GM12872 (cell line): ENCODE data around the gene DUSP22.

Experiments
- TF ChIP-seq, protein P1 (sequence below): IDR thresholded peaks from 3 replicates; pipeline ENCODE4 v1.5.1; 2011; ENCODE audit warnings: low read depth, mild to moderate bottlenecking, low read length, moderate library complexity; ENCODE audit not compliant: insufficient read depth

Gene DUSP22

DNA sequence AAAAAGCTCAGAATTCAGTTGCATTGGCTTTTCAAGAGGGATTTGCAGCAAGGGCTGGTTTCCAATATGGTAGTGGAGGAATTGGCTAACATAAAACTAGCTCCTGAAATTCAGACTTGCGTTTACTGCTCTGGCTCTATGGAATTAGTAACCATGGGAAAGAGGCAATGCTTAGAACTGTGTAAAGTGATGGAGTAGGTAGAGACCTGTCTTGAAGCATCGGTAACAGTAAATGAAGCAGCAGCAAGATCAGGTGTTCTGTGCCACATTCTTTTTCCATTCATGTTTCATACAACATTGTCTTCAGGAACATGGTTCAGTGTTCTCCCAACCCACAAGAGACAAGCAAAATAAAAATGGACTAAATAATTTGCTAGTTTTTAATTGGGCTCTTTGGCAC is 105.8 kb downstream of the DUSP22 start:
- TF ChIP-seq, protein P1, sequence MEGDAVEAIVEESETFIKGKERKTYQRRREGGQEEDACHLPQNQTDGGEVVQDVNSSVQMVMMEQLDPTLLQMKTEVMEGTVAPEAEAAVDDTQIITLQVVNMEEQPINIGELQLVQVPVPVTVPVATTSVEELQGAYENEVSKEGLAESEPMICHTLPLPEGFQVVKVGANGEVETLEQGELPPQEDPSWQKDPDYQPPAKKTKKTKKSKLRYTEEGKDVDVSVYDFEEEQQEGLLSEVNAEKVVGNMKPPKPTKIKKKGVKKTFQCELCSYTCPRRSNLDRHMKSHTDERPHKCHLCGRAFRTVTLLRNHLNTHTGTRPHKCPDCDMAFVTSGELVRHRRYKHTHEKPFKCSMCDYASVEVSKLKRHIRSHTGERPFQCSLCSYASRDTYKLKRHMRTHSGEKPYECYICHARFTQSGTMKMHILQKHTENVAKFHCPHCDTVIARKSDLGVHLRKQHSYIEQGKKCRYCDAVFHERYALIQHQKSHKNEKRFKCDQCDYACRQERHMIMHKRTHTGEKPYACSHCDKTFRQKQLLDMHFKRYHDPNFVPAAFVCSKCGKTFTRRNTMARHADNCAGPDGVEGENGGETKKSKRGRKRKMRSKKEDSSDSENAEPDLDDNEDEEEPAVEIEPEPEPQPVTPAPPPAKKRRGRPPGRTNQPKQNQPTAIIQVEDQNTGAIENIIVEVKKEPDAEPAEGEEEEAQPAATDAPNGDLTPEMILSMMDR, result no peak

DNA sequence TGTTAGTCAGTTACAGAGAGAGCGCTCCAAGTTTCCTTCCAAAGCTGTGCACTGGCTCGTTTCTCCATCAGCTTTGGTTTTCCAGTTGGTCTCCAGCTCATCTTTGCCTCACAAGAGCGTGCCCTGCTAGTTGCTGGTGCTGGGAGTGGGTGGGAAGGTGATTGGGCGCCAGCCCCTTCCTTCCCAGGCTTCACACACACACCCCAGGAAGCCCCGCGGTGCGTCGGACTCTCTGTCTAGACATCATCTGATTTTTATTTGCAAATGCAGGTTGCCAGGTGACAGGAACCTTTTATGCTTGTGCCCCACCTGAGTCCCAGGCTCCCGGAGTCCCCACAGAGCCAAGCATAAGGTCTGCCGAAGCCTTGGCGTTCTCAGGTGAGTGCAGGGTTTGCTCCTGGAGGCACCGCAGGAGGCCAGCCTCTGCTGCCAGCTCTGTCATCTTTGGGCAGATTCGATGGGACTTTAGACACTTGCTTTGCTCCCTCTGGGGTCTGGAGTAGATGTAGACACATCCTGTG is 106.3 kb downstream of the DUSP22 start:
- TF ChIP-seq, protein P1, result no peak

DNA sequence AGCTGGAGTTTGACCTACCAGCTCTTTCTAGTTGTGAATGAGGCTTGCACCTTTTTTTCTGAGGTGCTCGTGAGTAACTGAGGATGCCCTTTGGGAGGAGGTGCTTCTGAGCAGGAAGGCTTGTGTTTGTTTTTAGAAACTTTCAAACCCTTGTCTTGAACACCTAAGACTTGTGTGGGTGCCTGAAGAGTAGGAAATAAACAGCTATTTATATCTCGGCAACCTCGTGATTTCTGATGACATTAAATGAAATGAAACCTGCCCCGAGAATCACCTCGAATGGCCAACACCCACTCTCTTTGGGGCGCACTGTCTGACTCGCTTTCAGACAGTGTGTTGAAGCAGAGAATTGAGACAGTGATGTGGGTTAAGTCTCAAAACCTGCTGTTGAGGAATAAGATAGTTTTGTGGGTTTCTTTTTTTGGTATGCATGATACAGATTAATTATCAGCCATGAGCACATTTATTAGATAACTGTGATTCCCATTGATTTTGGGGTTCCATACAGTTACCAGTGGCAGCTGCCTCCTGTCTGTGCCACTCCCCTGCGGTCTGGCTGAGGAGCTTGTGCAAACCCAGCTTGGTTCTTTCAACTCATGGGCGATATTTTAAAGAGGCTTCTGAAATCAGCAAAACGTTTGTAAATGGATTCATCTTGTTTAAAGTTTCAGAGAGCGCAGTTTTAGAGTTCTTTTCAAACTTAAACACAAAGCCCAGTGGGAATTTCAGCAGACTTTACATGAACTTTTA is 107.7 kb downstream of the DUSP22 start:
- TF ChIP-seq, protein P1, result no peak

DNA sequence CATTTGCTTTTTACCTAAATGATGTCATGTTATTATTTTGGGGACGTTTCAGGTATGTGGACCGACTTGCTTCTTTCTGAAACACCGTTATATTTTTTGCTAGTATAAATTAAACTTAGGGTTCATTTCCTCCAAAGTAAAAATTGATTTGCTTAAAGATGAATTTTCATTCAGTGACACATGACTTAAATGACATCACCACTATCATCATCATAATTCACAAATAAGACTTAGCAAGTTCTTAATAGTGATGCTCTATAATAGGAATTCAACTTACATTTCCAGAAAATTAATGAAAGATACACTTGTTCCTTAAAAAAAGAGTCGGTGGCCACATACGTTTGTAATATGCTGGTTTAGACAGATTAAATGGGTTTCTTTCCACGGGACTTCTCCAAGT is 108.5 kb downstream of the DUSP22 start:
- TF ChIP-seq, protein P1, result no peak
